OCI-LY7 (cell line): ENCODE data around the gene CTNNBL1. TPM values are rescaled to one million over a fixed set of nuclear protein-coding genes. Genes with fewer than 3 reads are reported as not detected.

Experiments used
- BruUV-seq: library from RNA; stranded (reverse); fragments of 400-500 nt; replicated peaks from 2 replicates; lab custom pipeline; 2021; lab: Mats Ljungman, UMichigan
- CTCF ChIA-PET: fragments of 300-600 bp; sonication (Branson Sonifier 250); formaldehyde crosslinking; loops from one replicate; lab custom pipeline; 2022; ENCODE audit warnings: antibody characterized with exemption; ENCODE audit not compliant: unreplicated experiment; lab: Charles Lee
- POLR2A ChIA-PET: fragments of 300-600 bp; sonication (Branson Sonifier 250); formaldehyde crosslinking; loops from one replicate; lab custom pipeline; 2022; ENCODE audit warnings: antibody characterized with exemption; lab: Charles Lee
- DNase-seq: peaks from one replicate; pipeline ENCODE4 v3.0.0-alpha.2; 2015; ENCODE audit warnings: low spot score
- H2AFZ ChIP-seq: fragments of 200-600 bp; sonication (generic), shearing (Covaris generic); 2 replicates; pipeline ENCODE4 v1.6.1; 2014; ENCODE audit warnings: mild to moderate bottlenecking, antibody characterized with exemption, low read length, moderate library complexity
- H3K27ac ChIP-seq: fragments of 200-600 bp; sonication (generic); 2 replicates; pipeline ENCODE4 v1.5.1; 2014; ENCODE audit warnings: mixed run types, low read depth, mild to moderate bottlenecking, moderate library complexity, low read length, inconsistent platforms; ENCODE audit not compliant: poor library complexity, severe bottlenecking
- H3K36me3 ChIP-seq: fragments of 200-600 bp; sonication (generic); 2 replicates; pipeline ENCODE4 v1.6.1; 2014; ENCODE audit warnings: mild to moderate bottlenecking, antibody characterized with exemption, low read length, moderate library complexity, mixed read lengths; ENCODE audit not compliant: insufficient read depth
- H3K4me1 ChIP-seq: fragments of 200-600 bp; sonication (generic); 2 replicates; pipeline ENCODE4 v1.5.1; 2014; ENCODE audit warnings: mild to moderate bottlenecking, low read length; ENCODE audit not compliant: insufficient read depth, poor library complexity, severe bottlenecking
- H3K4me2 ChIP-seq: fragments of 200-600 bp; sonication (generic); 2 replicates; pipeline ENCODE4 v1.6.1; 2014; ENCODE audit warnings: mild to moderate bottlenecking, low read length
- H3K4me3 ChIP-seq: fragments of 200-600 bp; sonication (generic); 2 replicates; pipeline ENCODE4 v1.5.1; 2014; ENCODE audit warnings: mild to moderate bottlenecking, low read depth, low read length; ENCODE audit not compliant: poor library complexity, severe bottlenecking
- H3K79me2 ChIP-seq: fragments of 200-600 bp; sonication (generic); 2 replicates; pipeline ENCODE4 v1.6.1; 2016; ENCODE audit warnings: low read depth, mild to moderate bottlenecking, low read length, moderate library complexity, mixed read lengths; ENCODE audit not compliant: insufficient read depth
- H3K9me2 ChIP-seq: fragments of 200-600 bp; sonication (generic); 2 replicates; pipeline ENCODE4 v1.6.1; 2016; ENCODE audit warnings: mild to moderate bottlenecking, low read length, mixed read lengths; ENCODE audit not compliant: insufficient read depth
- H3K9me3 ChIP-seq: fragments of 200-600 bp; sonication (generic); 2 replicates; pipeline ENCODE4 v1.6.1; 2014; ENCODE audit warnings: mild to moderate bottlenecking, mixed run types, low read length, mixed read lengths
- H4K20me1 ChIP-seq: fragments of 200-600 bp; sonication (generic); 2 replicates; pipeline ENCODE4 v1.6.1; 2014; ENCODE audit warnings: mild to moderate bottlenecking, antibody characterized with exemption, low read length, moderate library complexity, mixed read lengths; ENCODE audit not compliant: insufficient read depth
- CTCF ChIP-seq: fragments of 200-600 bp; sonication (generic); conservative IDR thresholded peaks from 2 replicates; pipeline ENCODE4 v1.5.1; 2014; ENCODE audit warnings: mild to moderate bottlenecking, antibody characterized with exemption, low read length, moderate library complexity, mixed read lengths
- EZH2phosphoT487 ChIP-seq: fragments of 200-600 bp; sonication (generic); IDR thresholded peaks from 2 replicates; pipeline ENCODE4 v1.6.1; 2018; ENCODE audit warnings: low read depth, borderline replicate concordance, mild to moderate bottlenecking, mixed run types, antibody characterized with exemption, low read length, moderate library complexity, mixed read lengths
- intact Hi-C: fragments of 100-400 bp; cut with micrococcal nuclease; formaldehyde crosslinking; loops from one replicate; pipeline ENCODE4 v1.10.0; 2022; ENCODE audit not compliant: unreplicated experiment
- total RNA-seq, 2 experiments: library from RNA; depleted of rRNA in 1 of 2; stranded (reverse); fragments of >200 nt in 1 of 2; shearing (Covaris generic) in 1 of 2; gene quantifications; 2 replicates each; pipeline ENCODE4 v1.2.3, GENCODE V29; 2014 to 2022

CTNNBL1 gene
- total RNA-seq, 2 experiments from 2014 or later = 38.0 to 90.0 TPM

- POLR2A ChIA-PET = no interaction called here
- intact Hi-C loops = no loop called here
These were observed 29.8 kb downstream of the CTNNBL1 start for GRCh38 chr20:37723668-37724067.

GRCh38 chr20:37725165-37725564 lies 31.3 kb downstream of the CTNNBL1 start:
- Histone ChIP-seq H3K4me1 (no peaks in the 10 kb centered on the region), H3K9me3 (no peaks in the 10 kb centered on the region; the same call in 1 of the 2 replicates), H3K4me3 (no peak overlapping the region), H3K27ac (no peak overlapping the region), H4K20me1 (no peaks in the 10 kb centered on the region), H3K79me2 (peaks cover 9% of the 10 kb centered on the region; the same call in 1 of the 2 replicates), H2AFZ (no peak overlapping the region), H3K36me3 (no peaks in the 10 kb centered on the region; the same call in 1 of the 2 replicates), H3K4me2 (no peak overlapping the region), H3K9me2 (no peaks in the 10 kb centered on the region)
- DNase-seq = no peak
- no TSS peak for BruUV-seq
- CTCF ChIA-PET = no interaction called here
- POLR2A ChIA-PET = no interaction called here
- no peak for TF ChIP-seq EZH2phosphoT487
- no peak for TF ChIP-seq CTCF
- intact Hi-C loops = no loop called here

More at GRCh38 chr20:37723668-37724067, 29.8 kb downstream of the CTNNBL1 start:
- CTCF ChIA-PET = no interaction called here
- no peak for DNase-seq
- Histone ChIP-seq H3K79me2 (peaks cover 9% of the 10 kb centered on the region; the same call in 1 of the 2 replicates), H2AFZ (no peak overlapping the region), H3K27ac (no peak overlapping the region), H3K4me2 (no peak overlapping the region), H3K9me2 (no peaks in the 10 kb centered on the region), H3K9me3 (no peaks in the 10 kb centered on the region; the same call in 1 of the 2 replicates), H3K4me3 (no peak overlapping the region), H4K20me1 (no peaks in the 10 kb centered on the region), H3K4me1 (no peaks in the 10 kb centered on the region), H3K36me3 (peaks cover 4% of the 10 kb centered on the region)
- BruUV-seq = no TSS peak
- TF ChIP-seq CTCF = no peak
- no peak for TF ChIP-seq EZH2phosphoT487

GRCh38 chr20:37725855-37726254 lies 32.0 kb downstream of the CTNNBL1 start:
- Histone ChIP-seq H3K4me2 (no peak overlapping the region), H3K4me3 (no peak overlapping the region), H2AFZ (no peak overlapping the region), H3K36me3 (no peaks in the 10 kb centered on the region; the same call in 1 of the 2 replicates), H3K27ac (no peak overlapping the region), H3K79me2 (peaks cover 9% of the 10 kb centered on the region; the same call in 1 of the 2 replicates), H3K9me3 (no peaks in the 10 kb centered on the region; the same call in 1 of the 2 replicates), H3K9me2 (no peaks in the 10 kb centered on the region), H4K20me1 (no peaks in the 10 kb centered on the region), H3K4me1 (no peaks in the 10 kb centered on the region)
- no TSS peak for BruUV-seq
- ChIA-PET CTCF (no interaction called here), POLR2A (interaction anchor here (1.0 kb wide), 1 partner anchor 9 kb away, joined by 3 read pairs; no protein-coding TSS in a partner anchor)
- no peak for DNase-seq
- no peak for TF ChIP-seq EZH2phosphoT487
- TF ChIP-seq CTCF = no peak
- intact Hi-C loops = no loop called here
